GM23338 (cell line): Measurements from ENCODE around the gene PLA2G6. TPM values are rescaled to one million over a fixed set of nuclear protein-coding genes. Genes with fewer than 3 reads are reported as not detected.

Experiments
- ATAC-seq: fragments of 200-7000 bp; cut with Tn5 transposase; 3 replicates; pipeline ENCODE4 v1.9.1; 2020
- DNase-seq: peaks from one replicate; pipeline ENCODE4 v3.0.0-alpha.2; 2015; ENCODE audit warnings: low spot score
- H2AFZ ChIP-seq: fragments of 200-600 bp; sonication (generic); 2 replicates; pipeline ENCODE4 v1.8.0; 2016; ENCODE audit warnings: antibody characterized with exemption, mild to moderate bottlenecking, moderate library complexity
- H3F3A ChIP-seq: fragments of 200-600 bp; sonication (generic); replicated peaks from 2 replicates; pipeline ENCODE4 v1.8.0; 2017; ENCODE audit warnings: antibody characterized with exemption, mixed run types, low read depth
- H3K27ac ChIP-seq: fragments of 200-600 bp; sonication (generic); 2 replicates; pipeline ENCODE4 v1.6.1; 2016; ENCODE audit warnings: low read depth
- H3K27me3 ChIP-seq: fragments of 200-600 bp; sonication (generic); 2 replicates; pipeline ENCODE4 v1.8.0; 2016; ENCODE audit warnings: mild to moderate bottlenecking, mixed run types, moderate library complexity; ENCODE audit not compliant: insufficient read depth
- H3K36me3 ChIP-seq: fragments of 200-600 bp; sonication (generic); 2 replicates; pipeline ENCODE4 v1.8.0; 2016; ENCODE audit warnings: mild to moderate bottlenecking; ENCODE audit not compliant: insufficient read depth
- H3K4me1 ChIP-seq: fragments of 200-600 bp; sonication (generic); 2 replicates; pipeline ENCODE4 v1.8.0; 2016; ENCODE audit warnings: mild to moderate bottlenecking, moderate library complexity; ENCODE audit not compliant: insufficient read depth
- H3K4me2 ChIP-seq: fragments of 200-600 bp; sonication (generic); 2 replicates; pipeline ENCODE4 v1.7.1; 2017; ENCODE audit warnings: mixed run types
- H3K4me3 ChIP-seq: fragments of 200-600 bp; sonication (generic); 2 replicates; pipeline ENCODE4 v1.6.1; 2016; ENCODE audit warnings: mixed run types
- H3K79me2 ChIP-seq: fragments of 200-600 bp; sonication (generic); replicated peaks from 2 replicates; pipeline ENCODE4 v1.8.0; 2017; ENCODE audit warnings: mild to moderate bottlenecking; ENCODE audit not compliant: insufficient read depth
- H3K9me2 ChIP-seq: fragments of 200-600 bp; sonication (generic); 2 replicates; pipeline ENCODE4 v1.8.0; 2017; ENCODE audit not compliant: insufficient read depth
- H4K20me1 ChIP-seq: fragments of 200-600 bp; sonication (generic); replicated peaks from 2 replicates; pipeline ENCODE4 v1.8.0; 2017; ENCODE audit warnings: mild to moderate bottlenecking; ENCODE audit not compliant: insufficient read depth
- H3K27ac Mint-ChIP-seq: 2 replicates; pipeline ENCODE4 v1.8.0; 2020; ENCODE audit warnings: inconsistent platforms, mild to moderate bottlenecking, moderate library complexity, mixed read lengths
- H3K27me3 Mint-ChIP-seq: 3 replicates; pipeline ENCODE4 v1.8.0; 2022; ENCODE audit warnings: low read depth, mild to moderate bottlenecking, moderate library complexity, mixed read lengths, inconsistent platforms; ENCODE audit not compliant: insufficient read depth, poor library complexity
- H3K36me3 Mint-ChIP-seq: 3 replicates; pipeline ENCODE4 v1.8.0; 2021; ENCODE audit warnings: low read depth, mild to moderate bottlenecking, inconsistent platforms, moderate library complexity, mixed read lengths
- H3K4me1 Mint-ChIP-seq: 3 replicates; pipeline ENCODE4 v1.8.0; 2020; ENCODE audit warnings: mild to moderate bottlenecking, inconsistent platforms, mixed read lengths
- H3K4me3 Mint-ChIP-seq: 3 replicates; pipeline ENCODE4 v1.8.0; 2021; ENCODE audit warnings: moderate library complexity, mild to moderate bottlenecking, inconsistent platforms, mixed read lengths
- H3K9me3 Mint-ChIP-seq: 3 replicates; pipeline ENCODE4 v1.8.0; 2020; ENCODE audit warnings: moderate library complexity, mild to moderate bottlenecking, inconsistent platforms, mixed read lengths
- CREB1 ChIP-seq: fragments of 250-450 bp; sonication (Bioruptor Pico); IDR thresholded peaks from 2 replicates; pipeline ENCODE4 v1.5.0; 2020; ENCODE audit warnings: low read depth, mild to moderate bottlenecking, moderate library complexity
- ETS1 ChIP-seq: IDR thresholded peaks from 2 replicates; pipeline ENCODE4 v1.6.1; 2016; ENCODE audit warnings: antibody characterized with exemption
- EZH2 ChIP-seq: fragments of 200-600 bp; sonication (generic); IDR thresholded peaks from one replicate; pipeline ENCODE4 v1.8.0; 2017; ENCODE audit warnings: antibody characterized with exemption, mild to moderate bottlenecking, low read depth; ENCODE audit not compliant: unreplicated experiment
- EZH2phosphoT487 ChIP-seq: fragments of 200-600 bp; sonication (generic); IDR thresholded peaks from one replicate; pipeline ENCODE4 v1.8.1; 2018; ENCODE audit warnings: antibody characterized with exemption; ENCODE audit not compliant: unreplicated experiment
- NANOG ChIP-seq: IDR thresholded peaks from 2 replicates; pipeline ENCODE4 v1.6.1; 2016; ENCODE audit warnings: antibody characterized with exemption, borderline replicate concordance
- POLR2AphosphoS5 ChIP-seq: IDR thresholded peaks from 2 replicates; pipeline ENCODE4 v1.6.1; 2016; ENCODE audit warnings: antibody characterized with exemption, low read depth
- REST ChIP-seq: IDR thresholded peaks from one replicate; pipeline ENCODE4 v1.6.1; 2018; ENCODE audit warnings: antibody characterized with exemption; ENCODE audit not compliant: unreplicated experiment
- ZNF114 ChIP-seq: fragments of 250-450 bp; sonication (Bioruptor Pico); IDR thresholded peaks from 2 replicates; pipeline ENCODE4 v1.5.0; 2020; ENCODE audit warnings: mild to moderate bottlenecking, moderate library complexity
- ZNF462 ChIP-seq: fragments of 250-450 bp; sonication (Bioruptor Pico); IDR thresholded peaks from 2 replicates; pipeline ENCODE4 v1.5.0; 2020; ENCODE audit warnings: mild to moderate bottlenecking, moderate library complexity
- polyA plus RNA-seq: library from polyadenylated mRNA; unstranded; fragments of >200 nt; fragmentation: Nextera tagmentation; extraction: Ambion mirVana; gene quantifications from 2 replicates; pipeline ENCODE4 v1.2.1, GENCODE V29; 2016
- total RNA-seq: library from RNA; depleted of rRNA; stranded (reverse); fragments of >200 nt; shearing (Covaris generic); gene quantifications from 2 replicates; pipeline ENCODE4 v1.2.3, GENCODE V29; 2014

PLA2G6 gene
- total and polyA plus RNA-seq, 2 experiments from 2014 or later = 4.5 to 12.6 TPM

- TF ChIP-seq ZNF462 = no peak
- no peak for TF ChIP-seq NANOG
- TF ChIP-seq ZNF114 = no peak
- TF ChIP-seq ETS1 = no peak
- no peak for TF ChIP-seq EZH2
Measured at GRCh38 chr22:38089474-38089851, 92.2 kb downstream of the PLA2G6 start (continued).

GRCh38 chr22:38088629-38089473 lies 92.8 kb downstream of the PLA2G6 start:
- Histone ChIP-seq H2AFZ (no peak overlapping the region), H4K20me1 (no peaks in the 10 kb centered on the region), H3K27me3 (peaks cover 7% of the 10 kb centered on the region), H3K79me2 (no peaks in the 10 kb centered on the region; the same call in 1 of the 2 replicates), H3K9me2 (no peaks in the 10 kb centered on the region), H3K27ac (no peak overlapping the region), H3K4me2 (peak overlapping the region; percentile 83), H3K4me1 (peaks cover 11% of the 10 kb centered on the region; the same call in 1 of the 2 replicates), H3K4me3 (peak overlapping the region; percentile 58), H3F3A (0 out of 2 replicates have a peak, but pooled peaks cover 5% of the 10 kb centered on the region), H3K36me3 (no peaks in the 10 kb centered on the region)
- DNase-seq = peak; percentile 54
- H3K27ac Mint-ChIP-seq = no peak overlapping the region
- H3K27me3 Mint-ChIP-seq = peaks cover 15% of the 10 kb centered on the region
- no peak overlapping the region; the same call in 2 of the 3 replicates for H3K4me3 Mint-ChIP-seq
- H3K4me1 Mint-ChIP-seq = peaks cover 9% of the 10 kb centered on the region; the same call in 2 of the 3 replicates
- no peaks in the 10 kb centered on the region; the same call in 2 of the 3 replicates for H3K36me3 Mint-ChIP-seq
- peak; percentile 47 for ATAC-seq
- H3K9me3 Mint-ChIP-seq = no peaks in the 10 kb centered on the region
- no peak for TF ChIP-seq POLR2AphosphoS5
- no peak for TF ChIP-seq EZH2phosphoT487
- TF ChIP-seq CREB1 (CRISPR knock-in tag) = no peak
- no peak for TF ChIP-seq REST
